Testis (tissue), 2 donors: ENCODE measurements around the gene ZCCHC7.

Experiments
- CTCF ChIP-seq, 3 experiments: fragments of 450-650 bp in 2 of 3; fragments of 200-600 bp in 1 of 3; sonication (generic) in 1 of 3; IDR thresholded peaks; one replicate each; pipeline ENCODE4 v1.5.1; 2016 to 2019; ENCODE audit warnings: antibody characterized with exemption in 3 of 3, mild to moderate bottlenecking in 2 of 3, moderate library complexity in 1 of 3
- POLR2A ChIP-seq: fragments of 450-650 bp; IDR thresholded peaks from one replicate; pipeline ENCODE4 v1.6.1; 2017; ENCODE audit warnings: antibody characterized with exemption, mild to moderate bottlenecking, moderate library complexity

GRCh38 chr9:37079370-37080164 lies 40.8 kb upstream of the ZCCHC7 start:
- TF ChIP-seq POLR2A: no peak
- TF ChIP-seq CTCF (IDR thresholded peaks at IDR 0.05): no peak
